H9 (cell line): ENCODE results near the gene XRCC3. TPM values are rescaled to one million over a fixed set of nuclear protein-coding genes. Genes with fewer than 3 reads are reported as not detected.

Experiments
- DNase-seq: peaks from one replicate; pipeline ENCODE4 v3.0.0-alpha.2; 2017
- H2AFZ ChIP-seq: one replicate; pipeline ENCODE4 v1.6.1; 2013; ENCODE audit warnings: mild to moderate bottlenecking, low read length, control low read depth, moderate library complexity
- H2AK5ac ChIP-seq: 2 replicates; pipeline ENCODE4 v1.6.1; 2013; ENCODE audit warnings: low read length, control low read depth, mixed read lengths; ENCODE audit not compliant: insufficient read length
- H2BK120ac ChIP-seq: one replicate; pipeline ENCODE4 v1.6.1; 2013; ENCODE audit warnings: low read depth, mild to moderate bottlenecking, low read length, control low read depth, inconsistent platforms; ENCODE audit not compliant: poor library complexity, severe bottlenecking
- H2BK12ac ChIP-seq: 2 replicates; pipeline ENCODE4 v1.6.1; 2013; ENCODE audit warnings: low read length, control low read depth, mixed read lengths, low read depth; ENCODE audit not compliant: insufficient read length
- H2BK15ac ChIP-seq: 2 replicates; pipeline ENCODE4 v1.6.1; 2013; ENCODE audit warnings: low read depth, low read length, control low read depth
- H2BK20ac ChIP-seq: one replicate; pipeline ENCODE4 v1.6.1; 2013; ENCODE audit warnings: low read depth, mild to moderate bottlenecking, low read length, control low read depth, inconsistent platforms; ENCODE audit not compliant: poor library complexity, severe bottlenecking
- H2BK5ac ChIP-seq: 2 replicates; pipeline ENCODE4 v1.6.1; 2013; ENCODE audit warnings: low read length, control low read depth, mixed read lengths; ENCODE audit not compliant: insufficient read length
- H3K14ac ChIP-seq: 2 replicates; pipeline ENCODE4 v1.6.1; 2013; ENCODE audit warnings: low read length, control low read depth; ENCODE audit not compliant: insufficient read depth
- H3K18ac ChIP-seq: 2 replicates; pipeline ENCODE4 v1.6.1; 2013; ENCODE audit warnings: low read depth, mild to moderate bottlenecking, mixed read lengths, low read length, control low read depth; ENCODE audit not compliant: insufficient read length
- H3K23ac ChIP-seq: 2 replicates; pipeline ENCODE4 v1.6.1; 2013; ENCODE audit warnings: low read length, control low read depth, mixed read lengths, low read depth; ENCODE audit not compliant: insufficient read length
- H3K23me2 ChIP-seq: 2 replicates; pipeline ENCODE4 v1.6.1; 2013; ENCODE audit warnings: low read depth, mild to moderate bottlenecking, mixed read lengths, low read length, control low read depth; ENCODE audit not compliant: insufficient read length, poor library complexity, severe bottlenecking
- H3K27ac ChIP-seq: 2 replicates; pipeline ENCODE4 v1.5.1; 2013; ENCODE audit warnings: low read length, control low read depth, mixed read lengths, low read depth; ENCODE audit not compliant: insufficient read length
- H3K27me3 ChIP-seq: 2 replicates; pipeline ENCODE4 v1.6.1; 2013; ENCODE audit warnings: low read length, control low read depth, inconsistent platforms; ENCODE audit not compliant: insufficient read depth
- H3K4ac ChIP-seq: 2 replicates; pipeline ENCODE4 v1.6.1; 2013; ENCODE audit warnings: low read depth, mild to moderate bottlenecking, control low read depth, inconsistent platforms, low read length, moderate library complexity
- H3K4me1 ChIP-seq: 2 replicates; pipeline ENCODE4 v1.6.1; 2013; ENCODE audit warnings: low read length, control low read depth, inconsistent platforms; ENCODE audit not compliant: insufficient read depth
- H3K4me2 ChIP-seq: 2 replicates; pipeline ENCODE4 v1.6.1; 2013; ENCODE audit warnings: low read length, control low read depth, mixed read lengths; ENCODE audit not compliant: insufficient read length, insufficient read depth
- H3K56ac ChIP-seq: 2 replicates; pipeline ENCODE4 v1.6.1; 2013; ENCODE audit warnings: low read depth, mild to moderate bottlenecking, mixed read lengths, low read length, control low read depth; ENCODE audit not compliant: insufficient read length
- H3K79me1 ChIP-seq: 2 replicates; pipeline ENCODE4 v1.6.1; 2013; ENCODE audit warnings: low read depth, mild to moderate bottlenecking, moderate library complexity, low read length, control low read depth, inconsistent platforms; ENCODE audit not compliant: insufficient read depth, poor library complexity, severe bottlenecking
- H3K79me2 ChIP-seq: 2 replicates; pipeline ENCODE4 v1.6.1; 2013; ENCODE audit warnings: low read length, control low read depth, inconsistent platforms; ENCODE audit not compliant: insufficient read depth
- H3K9ac ChIP-seq: 2 replicates; pipeline ENCODE4 v1.6.1; 2013; ENCODE audit warnings: low read length, control low read depth, mixed read lengths; ENCODE audit not compliant: insufficient read length; ENCODE audit errors: extremely low read depth
- H3K9me3 ChIP-seq: one replicate; pipeline ENCODE4 v1.6.1; 2013; ENCODE audit warnings: low read depth, low read length, inconsistent platforms; ENCODE audit not compliant: control insufficient read depth
- H3T11ph ChIP-seq: one replicate; pipeline ENCODE4 v1.6.1; 2013; ENCODE audit warnings: mild to moderate bottlenecking, low read length, control low read depth, inconsistent platforms
- H4K20me1 ChIP-seq: one replicate; pipeline ENCODE4 v1.6.1; 2013; ENCODE audit not compliant: control insufficient read depth, insufficient read length, insufficient read depth
- H4K5ac ChIP-seq: 2 replicates; pipeline ENCODE4 v1.6.1; 2013; ENCODE audit warnings: low read depth, mild to moderate bottlenecking, mixed read lengths, low read length, control low read depth; ENCODE audit not compliant: insufficient read length
- H4K8ac ChIP-seq: replicated peaks from 2 replicates; pipeline ENCODE4 v1.6.1; 2013; ENCODE audit warnings: low read length, control low read depth, mixed read lengths, low read depth; ENCODE audit not compliant: insufficient read length
- H4K91ac ChIP-seq: 2 replicates; pipeline ENCODE4 v1.6.1; 2013; ENCODE audit warnings: low read depth, mild to moderate bottlenecking, moderate library complexity, mixed read lengths, low read length, control low read depth; ENCODE audit not compliant: insufficient read length
- H3K27ac Mint-ChIP-seq, 3 experiments: 2 replicates in 2 of 3; 3 replicates in 1 of 3; pipeline ENCODE4 v1.8.0; 2020 to 2021; ENCODE audit warnings: mixed read lengths in 3 of 3, mild to moderate bottlenecking in 1 of 3, moderate library complexity in 1 of 3
- H3K27me3 Mint-ChIP-seq: 2 replicates; pipeline ENCODE4 v1.8.0; 2021; ENCODE audit warnings: low read depth, mild to moderate bottlenecking, moderate library complexity, mixed read lengths
- H3K36me3 Mint-ChIP-seq, 3 experiments: 2 replicates in 2 of 3; 3 replicates in 1 of 3; pipeline ENCODE4 v1.8.0; 2020 to 2021; ENCODE audit warnings: low read depth in 3 of 3, mixed read lengths in 3 of 3; ENCODE audit not compliant: insufficient read depth in 1 of 3
- H3K4me1 Mint-ChIP-seq, 2 experiments: 2 replicates each; pipeline ENCODE4 v1.8.0; 2020; ENCODE audit warnings: mixed read lengths in 2 of 2
- H3K4me3 Mint-ChIP-seq, 2 experiments: 2 replicates in 1 of 2; 3 replicates in 1 of 2; pipeline ENCODE4 v1.8.0; 2020 to 2021; ENCODE audit warnings: mild to moderate bottlenecking in 2 of 2, mixed read lengths in 2 of 2, moderate library complexity in 1 of 2
- H3K9me3 Mint-ChIP-seq, 2 experiments: 2 replicates in 1 of 2; 3 replicates in 1 of 2; pipeline ENCODE4 v1.8.0; 2020; ENCODE audit warnings: mild to moderate bottlenecking in 2 of 2, mixed read lengths in 2 of 2, moderate library complexity in 1 of 2
- WGBS: extraction: QIAGEN DNeasy Blood & Tissue Kit; methylation state at CpG from one replicate; pipeline ENCODE4 v1.1.7; 2013; ENCODE audit warnings: missing lambda C conversion rate, low lambda C conversion rate, mixed read lengths; ENCODE audit not compliant: insufficient read length; ENCODE audit errors: extremely low coverage; 5-methylcytosine and 5-hydroxymethylcytosine counted together
- total RNA-seq: library from RNA; stranded (reverse); gene quantifications from 2 replicates; pipeline ENCODE4 v1.2.1, GENCODE V29; 2021
- TF ChIP-seq, protein P1 (sequence below): fragments of 200-600 bp; sonication (generic); conservative IDR thresholded peaks from 3 replicates; pipeline ENCODE4 v1.8.0; 2021; ENCODE audit warnings: antibody characterized with exemption, mild to moderate bottlenecking

The XRCC3 gene
- total RNA-seq, 1 experiment from 2014 or later: 45.3 TPM

GRCh38 chr14:103693515-103693914, 21.7 kb downstream of the XRCC3 start:
- H3K27me3 ChIP-seq: no peaks in the 10 kb centered on the region
- no peak overlapping the region for H3K56ac ChIP-seq
- H3K27ac ChIP-seq: no peak overlapping the region
- H3K9ac ChIP-seq: no peak overlapping the region
- no peak overlapping the region for H4K91ac ChIP-seq
- H4K5ac ChIP-seq: no peak overlapping the region
- no peak overlapping the region for H3T11ph ChIP-seq
- no peak overlapping the region for H2BK5ac ChIP-seq
- no peak overlapping the region for H3K4ac ChIP-seq
- H3K9me3 ChIP-seq: no peaks in the 10 kb centered on the region
- H3K27ac Mint-ChIP-seq: no peak overlapping the region
- H2BK15ac ChIP-seq: no peak overlapping the region
- no peaks in the 10 kb centered on the region for H3K4me1 ChIP-seq
- H3K18ac ChIP-seq: no peak overlapping the region
- no peak for DNase-seq
- H3K4me1 Mint-ChIP-seq: peaks cover 10 to 13% of the 10 kb centered on the region in 2 experiments
- H3K4me2 ChIP-seq: no peak overlapping the region
- peaks cover 3% of the 10 kb centered on the region for H4K20me1 ChIP-seq
- no CpG with 5 or more reads among the region's 22 CpGs for WGBS
- H2BK120ac ChIP-seq: no peak overlapping the region
- H3K79me2 ChIP-seq: 0 out of 2 replicates have a peak, but pooled peaks cover 2% of the 10 kb centered on the region
- H3K36me3 Mint-ChIP-seq: peaks cover 0 to 51% (median 19%) of the 10 kb centered on the region in 3 experiments; a peak in 6 of 7 replicates
- H3K79me1 ChIP-seq: no peaks in the 10 kb centered on the region
- H2BK12ac ChIP-seq: no peak overlapping the region
- no peak overlapping the region for H3K23ac ChIP-seq
- no peak overlapping the region for H4K8ac ChIP-seq
- no peak overlapping the region for H2AK5ac ChIP-seq
- H3K27me3 Mint-ChIP-seq: no peaks in the 10 kb centered on the region; the same call in 1 of the 2 replicates
- no peak overlapping the region for H3K14ac ChIP-seq
- no peaks in the 10 kb centered on the region for H3K23me2 ChIP-seq
- no peaks in the 10 kb centered on the region for H3K9me3 Mint-ChIP-seq
- H2BK20ac ChIP-seq: no peak overlapping the region
- no peak overlapping the region for H2AFZ ChIP-seq
- H3K4me3 Mint-ChIP-seq: no peak overlapping the region
- TF ChIP-seq, protein P1, sequence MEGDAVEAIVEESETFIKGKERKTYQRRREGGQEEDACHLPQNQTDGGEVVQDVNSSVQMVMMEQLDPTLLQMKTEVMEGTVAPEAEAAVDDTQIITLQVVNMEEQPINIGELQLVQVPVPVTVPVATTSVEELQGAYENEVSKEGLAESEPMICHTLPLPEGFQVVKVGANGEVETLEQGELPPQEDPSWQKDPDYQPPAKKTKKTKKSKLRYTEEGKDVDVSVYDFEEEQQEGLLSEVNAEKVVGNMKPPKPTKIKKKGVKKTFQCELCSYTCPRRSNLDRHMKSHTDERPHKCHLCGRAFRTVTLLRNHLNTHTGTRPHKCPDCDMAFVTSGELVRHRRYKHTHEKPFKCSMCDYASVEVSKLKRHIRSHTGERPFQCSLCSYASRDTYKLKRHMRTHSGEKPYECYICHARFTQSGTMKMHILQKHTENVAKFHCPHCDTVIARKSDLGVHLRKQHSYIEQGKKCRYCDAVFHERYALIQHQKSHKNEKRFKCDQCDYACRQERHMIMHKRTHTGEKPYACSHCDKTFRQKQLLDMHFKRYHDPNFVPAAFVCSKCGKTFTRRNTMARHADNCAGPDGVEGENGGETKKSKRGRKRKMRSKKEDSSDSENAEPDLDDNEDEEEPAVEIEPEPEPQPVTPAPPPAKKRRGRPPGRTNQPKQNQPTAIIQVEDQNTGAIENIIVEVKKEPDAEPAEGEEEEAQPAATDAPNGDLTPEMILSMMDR: no peak
